Type B pancreatic cell (in vitro differentiated cells): ENCODE measurements around the gene CARD11. TPM values are rescaled to one million over a fixed set of nuclear protein-coding genes. Genes with fewer than 3 reads are reported as not detected.

ENCODE experiments used
- DNase-seq: peaks from one replicate; pipeline ENCODE4 v3.0.0; 2021; ENCODE audit warnings: mixed read lengths; ENCODE audit not compliant: unreplicated experiment; ENCODE audit errors: extremely low spot score
- H3K27ac Mint-ChIP-seq: 2 replicates; pipeline ENCODE4 v1.8.0; 2021; ENCODE audit warnings: mild to moderate bottlenecking, mixed read lengths
- H3K27me3 Mint-ChIP-seq: 2 replicates; pipeline ENCODE4 v1.8.0; 2021; ENCODE audit warnings: mixed read lengths
- H3K36me3 Mint-ChIP-seq: 2 replicates; pipeline ENCODE4 v1.8.0; 2021; ENCODE audit warnings: mixed read lengths
- H3K4me1 Mint-ChIP-seq: one replicate; pipeline ENCODE4 v1.8.0; 2021; ENCODE audit warnings: mixed read lengths; ENCODE audit not compliant: unreplicated experiment
- H3K4me3 Mint-ChIP-seq: 2 replicates; pipeline ENCODE4 v1.8.0; 2021; ENCODE audit warnings: mild to moderate bottlenecking, mixed read lengths
- H3K9me3 Mint-ChIP-seq: 2 replicates; pipeline ENCODE4 v1.8.0; 2021; ENCODE audit warnings: mixed read lengths
- CTCF ChIP-seq: fragments of 200-600 bp; sonication (generic); conservative IDR thresholded peaks from 2 replicates; pipeline ENCODE4 v1.5.0; 2021; ENCODE audit warnings: antibody characterized with exemption, mild to moderate bottlenecking
- total RNA-seq: library from RNA; stranded (reverse); gene quantifications from 2 replicates; pipeline ENCODE4 v1.2.1, GENCODE V29; 2021; ENCODE audit warnings: low replicate concordance

The CARD11 gene
- total RNA-seq, 1 donor from 2014 or later, result 11.6 TPM

DNA sequence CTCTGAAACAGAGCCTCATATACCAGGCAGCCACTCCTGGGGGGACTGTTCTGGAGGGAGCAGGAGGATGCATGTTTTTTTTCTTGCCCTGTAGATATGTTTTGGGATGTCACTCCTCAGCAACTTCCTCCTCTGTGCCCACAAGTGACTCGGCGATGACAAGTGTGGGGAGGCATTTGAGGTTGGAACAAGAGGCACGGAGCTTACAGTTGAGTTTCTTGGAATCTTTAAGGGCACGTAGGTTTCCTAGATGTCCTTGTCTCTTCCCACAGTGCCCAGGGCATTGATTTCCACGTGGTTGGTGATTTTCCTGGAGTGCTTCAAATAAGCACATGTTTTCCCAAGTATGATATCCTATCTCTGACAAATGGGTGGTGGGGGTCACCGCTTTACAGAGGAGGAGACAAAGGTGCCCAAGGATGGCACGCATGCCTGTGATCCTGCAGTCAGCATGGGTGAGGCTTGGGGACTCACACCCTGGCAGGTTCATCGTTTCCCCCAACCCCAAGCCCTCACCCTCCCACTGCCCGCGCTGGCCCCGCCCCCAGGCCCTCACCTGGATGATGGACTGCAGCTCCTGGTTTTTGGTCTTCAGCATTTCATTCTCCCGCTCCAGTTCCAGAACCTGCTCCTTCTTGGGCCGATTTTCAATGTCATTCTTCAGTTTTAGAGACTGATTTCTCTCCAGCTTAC lies 104.3 kb downstream of the CARD11 start:
- H3K4me3 Mint-ChIP-seq, result no peak overlapping the region
- peaks cover 4% of the 10 kb centered on the region for H3K36me3 Mint-ChIP-seq
- H3K9me3 Mint-ChIP-seq, result no peaks in the 10 kb centered on the region
- no peaks in the 10 kb centered on the region for H3K4me1 Mint-ChIP-seq
- no peak overlapping the region for H3K27ac Mint-ChIP-seq
- no peak for DNase-seq
- TF ChIP-seq CTCF, result no peak
- H3K27me3 Mint-ChIP-seq, result peaks cover 38% of the 10 kb centered on the region

DNA sequence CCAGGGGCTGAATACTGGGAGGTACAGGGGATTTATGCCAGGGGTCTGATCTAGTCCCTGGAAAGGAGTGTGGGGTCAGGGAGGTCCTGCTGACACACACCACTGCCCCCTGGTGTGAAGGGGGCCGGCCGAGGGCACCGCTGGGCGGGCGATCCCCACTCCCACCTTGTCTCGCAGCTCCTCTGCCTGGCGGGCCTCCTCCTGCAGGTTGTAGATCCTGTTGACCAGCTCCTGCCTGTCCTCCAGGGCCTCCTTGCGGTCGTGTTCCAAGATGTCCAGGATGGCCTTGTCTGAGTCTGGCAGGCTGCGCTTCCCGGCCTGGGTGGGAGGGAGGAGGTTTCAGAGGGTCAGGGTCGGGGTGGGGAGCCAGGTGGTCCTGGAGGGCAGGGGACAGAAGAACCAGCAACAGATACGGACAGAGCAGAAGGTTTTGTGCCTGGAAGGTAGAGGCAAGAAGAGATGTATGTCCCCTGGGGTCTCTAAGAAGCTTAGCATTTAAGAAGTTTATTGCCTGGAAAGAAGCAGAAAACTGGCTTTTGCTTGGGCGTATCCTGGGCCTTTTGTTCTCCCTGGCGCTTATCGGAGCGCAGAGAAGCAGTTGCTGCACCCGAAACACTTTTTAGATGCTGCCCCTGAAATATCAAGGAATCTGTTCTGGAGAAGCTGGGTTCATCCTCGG lies 105.0 kb downstream of the CARD11 start:
- Mint-ChIP-seq H3K9me3 (no peaks in the 10 kb centered on the region), H3K4me1 (no peaks in the 10 kb centered on the region), H3K27me3 (peaks cover 42% of the 10 kb centered on the region), H3K36me3 (peaks cover 4% of the 10 kb centered on the region), H3K4me3 (no peak overlapping the region), H3K27ac (no peak overlapping the region)
- TF ChIP-seq CTCF, result no peak
- DNase-seq, result no peak

DNA sequence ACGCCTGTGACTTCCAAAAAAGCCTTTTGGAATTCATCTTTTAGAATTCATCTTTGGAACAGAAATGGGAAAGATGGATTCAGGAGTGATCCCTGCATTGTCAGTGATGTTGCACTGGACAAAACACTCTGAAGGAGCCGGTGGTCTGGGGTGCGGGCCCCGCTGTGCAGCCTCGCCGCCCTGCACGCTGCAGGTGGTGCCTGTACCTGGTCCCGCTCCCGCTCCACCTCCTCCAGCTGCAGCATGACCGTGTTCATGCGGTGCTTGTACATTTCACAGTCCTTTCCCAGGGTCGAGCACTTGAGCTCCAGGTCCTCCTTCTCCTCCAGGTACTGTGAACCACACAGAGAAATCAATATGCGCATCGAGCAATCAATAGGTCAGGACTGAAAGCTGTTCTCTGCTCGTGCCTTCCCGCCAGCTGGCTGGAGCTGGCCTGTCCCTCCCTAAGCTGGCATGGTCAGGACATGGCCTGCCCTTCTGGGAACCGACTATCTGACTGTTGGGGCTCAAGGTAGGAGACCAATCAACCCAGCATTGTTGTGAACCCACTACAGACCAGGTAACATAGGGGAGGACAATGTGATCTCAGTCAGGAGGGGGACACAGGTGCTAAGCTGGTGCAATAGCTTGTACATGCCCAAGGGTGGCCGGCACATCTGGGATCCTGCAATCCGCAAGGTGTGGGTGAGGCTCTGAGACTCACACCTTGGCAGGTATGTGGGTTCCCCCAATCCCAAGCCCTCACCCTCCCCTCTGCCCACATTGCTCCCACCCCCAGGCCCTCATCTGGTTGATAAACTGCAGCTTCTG lies 105.8 kb downstream of the CARD11 start:
- Mint-ChIP-seq H3K36me3 (peaks cover 4% of the 10 kb centered on the region), H3K9me3 (no peaks in the 10 kb centered on the region), H3K4me3 (no peak overlapping the region), H3K27me3 (peaks cover 44% of the 10 kb centered on the region), H3K4me1 (no peaks in the 10 kb centered on the region), H3K27ac (no peak overlapping the region)
- TF ChIP-seq CTCF, result no peak
- no peak for DNase-seq

DNA sequence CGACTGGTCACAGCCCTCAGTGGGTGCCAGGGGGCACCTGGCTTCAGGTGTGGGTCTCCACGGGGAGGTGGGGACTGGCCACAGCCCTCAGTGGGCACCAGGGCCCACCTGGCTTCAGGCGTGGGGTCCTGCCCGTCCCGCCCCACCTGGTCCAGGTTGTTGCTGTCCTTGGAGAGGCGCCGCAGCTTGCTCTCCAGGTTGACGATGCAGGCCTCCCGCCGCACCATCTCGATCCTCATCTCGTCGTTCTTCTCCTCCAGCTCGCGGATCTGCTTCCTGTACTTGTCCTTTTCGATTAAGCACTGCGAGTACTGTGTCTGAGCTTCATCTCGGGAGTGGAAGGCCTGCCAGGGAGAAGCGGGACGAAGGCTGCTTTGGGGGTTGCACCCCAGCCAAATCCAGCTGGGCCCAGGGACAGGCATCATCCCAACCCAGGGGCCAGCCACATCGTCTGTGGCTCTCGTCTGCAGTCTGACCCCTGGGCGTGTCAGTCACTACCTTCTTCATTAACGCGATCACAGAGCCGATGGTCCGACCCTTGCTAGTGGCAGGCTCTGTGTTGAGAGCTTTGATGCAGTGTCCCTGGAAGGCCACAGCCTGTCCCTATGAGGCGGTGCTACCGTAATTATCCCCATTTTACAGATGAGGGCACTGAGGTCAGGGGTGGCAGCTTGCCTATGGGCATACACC lies 106.6 kb downstream of the CARD11 start:
- Mint-ChIP-seq H3K27ac (no peak overlapping the region), H3K4me3 (no peak overlapping the region), H3K27me3 (peaks cover 37% of the 10 kb centered on the region), H3K4me1 (no peaks in the 10 kb centered on the region), H3K9me3 (no peaks in the 10 kb centered on the region), H3K36me3 (no peaks in the 10 kb centered on the region)
- no peak for TF ChIP-seq CTCF
- no peak for DNase-seq

DNA sequence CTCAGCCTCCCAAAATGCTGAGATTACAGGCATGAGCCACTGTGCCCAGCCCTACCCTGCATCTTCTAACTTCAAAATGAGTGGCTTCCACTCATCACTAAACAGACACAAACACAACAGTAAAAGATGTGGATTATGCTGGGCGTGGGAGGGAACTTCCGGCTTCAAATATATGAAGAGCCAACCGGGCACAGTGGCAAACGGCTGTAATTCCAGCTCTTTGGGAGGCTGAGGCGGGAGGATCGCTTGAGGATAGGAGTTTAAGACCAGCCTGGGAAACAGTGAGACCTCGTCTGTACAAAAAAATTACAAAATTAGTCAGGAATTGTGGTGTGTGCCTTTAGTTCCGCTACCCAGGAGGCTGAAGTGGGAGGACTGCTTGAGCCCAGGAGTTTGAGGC lies 107.4 kb downstream of the CARD11 start:
- Mint-ChIP-seq H3K27ac (no peak overlapping the region), H3K4me1 (no peaks in the 10 kb centered on the region), H3K4me3 (no peak overlapping the region), H3K27me3 (peaks cover 32% of the 10 kb centered on the region), H3K9me3 (no peaks in the 10 kb centered on the region), H3K36me3 (no peaks in the 10 kb centered on the region)
- no peak for DNase-seq
- no peak for TF ChIP-seq CTCF
